ENCODE results near the gene PNLIPRP3.
A peak's percentile ranks its signal among the peaks of the same experiment; 100 is the strongest.
"Not testable (repeated sequence)": the region's sequence is repeated elsewhere in the genome, so short reads cannot be mapped to it uniquely, and the experiment has no call there.

Gene PNLIPRP3

GRCh38 chr10:116427671-116428070 is at the start of gene PNLIPRP3:
Gene PNLIPRP3 (plus strand): TSS chr10:116427847. CDS start chr10:116428013, 166 bp downstream.
- no peak for DNase-seq

- no peak for DNase-seq
These were observed 45.4 kb upstream of the PNLIPRP3 start for GRCh38 chr10:116382290-116382689.

- DNase-seq = no peak
These were observed 42.3 kb upstream of the PNLIPRP3 start for GRCh38 chr10:116385311-116385710.

GRCh38 chr10:116385994-116386809 is 41.4 kb upstream of the PNLIPRP3 start:
- DNase-seq = peak in 1 of 2 experiments; percentile 15

GRCh38 chr10:116393246-116393831 is 34.3 kb upstream of the PNLIPRP3 start:
- not testable (repeated sequence) for DNase-seq

- DNase-seq = no peak
These were observed 32.2 kb upstream of the PNLIPRP3 start for GRCh38 chr10:116395223-116395985.

GRCh38 chr10:116398224-116398623 is 29.4 kb upstream of the PNLIPRP3 start:
- no peak for DNase-seq

- DNase-seq = no peak
These were observed 24.8 kb upstream of the PNLIPRP3 start for GRCh38 chr10:116402858-116403257.

- DNase-seq = no peak
These were observed 23.9 kb upstream of the PNLIPRP3 start for GRCh38 chr10:116403740-116404250.

GRCh38 chr10:116408719-116409118 is 18.9 kb upstream of the PNLIPRP3 start:
- DNase-seq = no peak

GRCh38 chr10:116410351-116410750 is 17.3 kb upstream of the PNLIPRP3 start:
- no peak for DNase-seq

GRCh38 chr10:116417821-116418220 is 9.8 kb upstream of the PNLIPRP3 start:
- DNase-seq = no peak

GRCh38 chr10:116418389-116418788 is 9.3 kb upstream of the PNLIPRP3 start:
- no peak for DNase-seq

GRCh38 chr10:116421815-116422214 is 5.8 kb upstream of the PNLIPRP3 start:
- no peak for DNase-seq

GRCh38 chr10:116429288-116429977 is 1.8 kb downstream of the PNLIPRP3 start:
- no peak for DNase-seq

- no peak for DNase-seq
These were observed 2.6 kb downstream of the PNLIPRP3 start for GRCh38 chr10:116430288-116430687.

GRCh38 chr10:116431598-116431997 is 4.0 kb downstream of the PNLIPRP3 start:
- no peak for DNase-seq

- no peak for DNase-seq
These were observed 9.5 kb downstream of the PNLIPRP3 start for GRCh38 chr10:116437076-116437692.

GRCh38 chr10:116440330-116441030 is 12.8 kb downstream of the PNLIPRP3 start:
- no peak for DNase-seq

- peak; percentile 4 to 14 for DNase-seq
These were observed 17.0 kb downstream of the PNLIPRP3 start for GRCh38 chr10:116444527-116445142.

- DNase-seq = no peak
These were observed 23.2 kb downstream of the PNLIPRP3 start for GRCh38 chr10:116450861-116451260.
